Measurements from ENCODE around the gene UBA52. TPM values are rescaled to one million over a fixed set of nuclear protein-coding genes. Genes with fewer than 3 reads are reported as not detected.

Gene UBA52
- total RNA-seq, 1 experiment from 2014 or later = 1,108 TPM

DNA sequence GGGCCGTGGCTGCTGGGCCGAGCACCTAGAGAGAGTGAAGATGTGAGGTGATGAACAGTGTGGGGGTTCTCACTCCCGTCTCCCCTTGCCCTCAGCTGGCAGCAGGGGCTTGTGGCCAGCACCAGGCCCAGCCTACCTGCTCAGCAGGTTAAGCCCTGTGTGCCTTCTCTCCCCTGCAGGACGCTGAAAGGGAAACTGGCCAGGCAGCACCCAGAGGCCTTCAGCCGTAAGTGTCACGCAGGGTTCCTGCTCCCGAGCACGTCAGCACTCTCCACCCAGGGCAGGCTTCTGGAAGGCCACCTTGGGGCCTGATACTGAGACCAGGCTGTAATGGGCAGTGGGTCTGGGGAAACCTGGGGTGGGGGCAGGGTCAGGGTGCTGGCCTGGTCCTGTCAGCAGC, 4.7 kb upstream of the UBA52 start:
- TF ChIP-seq EZH2 (IDR thresholded peaks at IDR 0.05; ENCODE audit: low read length, unreplicated experiment) = no peak
- TF ChIP-seq, protein P1, sequence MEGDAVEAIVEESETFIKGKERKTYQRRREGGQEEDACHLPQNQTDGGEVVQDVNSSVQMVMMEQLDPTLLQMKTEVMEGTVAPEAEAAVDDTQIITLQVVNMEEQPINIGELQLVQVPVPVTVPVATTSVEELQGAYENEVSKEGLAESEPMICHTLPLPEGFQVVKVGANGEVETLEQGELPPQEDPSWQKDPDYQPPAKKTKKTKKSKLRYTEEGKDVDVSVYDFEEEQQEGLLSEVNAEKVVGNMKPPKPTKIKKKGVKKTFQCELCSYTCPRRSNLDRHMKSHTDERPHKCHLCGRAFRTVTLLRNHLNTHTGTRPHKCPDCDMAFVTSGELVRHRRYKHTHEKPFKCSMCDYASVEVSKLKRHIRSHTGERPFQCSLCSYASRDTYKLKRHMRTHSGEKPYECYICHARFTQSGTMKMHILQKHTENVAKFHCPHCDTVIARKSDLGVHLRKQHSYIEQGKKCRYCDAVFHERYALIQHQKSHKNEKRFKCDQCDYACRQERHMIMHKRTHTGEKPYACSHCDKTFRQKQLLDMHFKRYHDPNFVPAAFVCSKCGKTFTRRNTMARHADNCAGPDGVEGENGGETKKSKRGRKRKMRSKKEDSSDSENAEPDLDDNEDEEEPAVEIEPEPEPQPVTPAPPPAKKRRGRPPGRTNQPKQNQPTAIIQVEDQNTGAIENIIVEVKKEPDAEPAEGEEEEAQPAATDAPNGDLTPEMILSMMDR (conservative IDR thresholded peaks at IDR 0.05; ENCODE audit: low read depth, low read length) = no peak
- no peak for TF ChIP-seq EZH2phosphoT487 (IDR thresholded peaks at IDR 0.05; ENCODE audit: borderline replicate concordance, low read length)
- Histone ChIP-seq H2AFZ (ENCODE audit: low read length) (no peak overlapping the region), H3F3A (ENCODE audit: low read length, unreplicated experiment) (no peaks in the 10 kb centered on the region), H3K4me2 (ENCODE audit: low read length) (no peak overlapping the region), H3K36me3 (ENCODE audit: low read depth, low read length) (peaks cover 10% of the 10 kb centered on the region; the same call in 1 of the 2 replicates), H3K9ac (ENCODE audit: low read length) (no peak overlapping the region), H3K9me2 (replicated peaks; ENCODE audit: low read length) (no peaks in the 10 kb centered on the region), H3K79me2 (ENCODE audit: low read length) (peaks cover 3% of the 10 kb centered on the region), H3K4me1 (ENCODE audit: insufficient read depth, low read length) (0 out of 2 replicates have a peak, but pooled peaks cover 4% of the 10 kb centered on the region), H3K27ac (ENCODE audit: low read length) (no peak overlapping the region), H4K20me1 (ENCODE audit: low read length) (peaks cover 1% of the 10 kb centered on the region; the same call in 1 of the 2 replicates), H3K27me3 (ENCODE audit: low read length) (no peaks in the 10 kb centered on the region), H3K4me3 (ENCODE audit: low read length) (no peak overlapping the region), H3K9me3 (ENCODE audit: low read length) (no peaks in the 10 kb centered on the region)
- DNase-seq = no peak
- ChIA-PET CTCF (no interaction called here), POLR2A (ENCODE audit: unreplicated experiment) (no interaction called here)
- no TSS peak for BruUV-seq (replicated peaks)
- intact Hi-C loops (cut with micrococcal nuclease) = no loop called here
- ATAC-seq = no peak

DNA sequence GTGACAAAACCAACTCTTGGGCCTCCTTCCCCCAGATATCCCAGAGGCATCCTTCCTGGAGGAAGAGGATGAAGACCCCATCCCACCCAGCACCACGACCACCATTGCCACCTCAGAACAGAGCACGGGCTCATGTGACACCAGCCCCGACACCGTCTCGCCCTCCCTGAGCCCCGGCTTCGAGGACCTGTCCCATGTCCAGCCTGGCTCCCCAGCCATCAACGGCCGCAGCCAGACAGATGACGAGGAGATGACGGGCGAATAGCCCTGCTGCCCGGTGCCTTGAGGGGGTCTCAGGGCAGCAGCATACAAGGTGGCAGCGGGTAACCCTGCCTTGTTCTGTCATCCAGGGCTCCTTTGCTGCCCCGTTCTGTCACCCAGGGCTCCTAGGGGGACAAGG, 3.3 kb upstream of the UBA52 start:
- Histone ChIP-seq H3K4me3 (ENCODE audit: low read length) (no peak overlapping the region), H3K36me3 (ENCODE audit: low read depth, low read length) (peaks cover 14% of the 10 kb centered on the region), H3F3A (ENCODE audit: low read length, unreplicated experiment) (no peaks in the 10 kb centered on the region), H3K4me2 (ENCODE audit: low read length) (no peak overlapping the region), H3K27ac (ENCODE audit: low read length) (no peak overlapping the region), H3K4me1 (ENCODE audit: insufficient read depth, low read length) (peaks cover 12% of the 10 kb centered on the region), H3K9me2 (replicated peaks; ENCODE audit: low read length) (no peaks in the 10 kb centered on the region), H3K9me3 (ENCODE audit: low read length) (no peaks in the 10 kb centered on the region), H4K20me1 (ENCODE audit: low read length) (peaks cover 15% of the 10 kb centered on the region), H3K27me3 (ENCODE audit: low read length) (no peaks in the 10 kb centered on the region), H2AFZ (ENCODE audit: low read length) (no peak overlapping the region), H3K79me2 (ENCODE audit: low read length) (peaks cover 17% of the 10 kb centered on the region), H3K9ac (ENCODE audit: low read length) (no peak overlapping the region)
- no TSS peak for BruUV-seq (replicated peaks)
- TF ChIP-seq, protein P1 (conservative IDR thresholded peaks at IDR 0.05; ENCODE audit: low read depth, low read length) = no peak
- no peak for TF ChIP-seq EZH2 (IDR thresholded peaks at IDR 0.05; ENCODE audit: low read length, unreplicated experiment)
- TF ChIP-seq EZH2phosphoT487 (IDR thresholded peaks at IDR 0.05; ENCODE audit: borderline replicate concordance, low read length) = no peak
- CTCF ChIA-PET = no interaction called here
- POLR2A ChIA-PET (ENCODE audit: unreplicated experiment) = no interaction called here
- ATAC-seq (no peak), DNase-seq (no peak)
- intact Hi-C loops (cut with micrococcal nuclease) = no loop called here

DNA sequence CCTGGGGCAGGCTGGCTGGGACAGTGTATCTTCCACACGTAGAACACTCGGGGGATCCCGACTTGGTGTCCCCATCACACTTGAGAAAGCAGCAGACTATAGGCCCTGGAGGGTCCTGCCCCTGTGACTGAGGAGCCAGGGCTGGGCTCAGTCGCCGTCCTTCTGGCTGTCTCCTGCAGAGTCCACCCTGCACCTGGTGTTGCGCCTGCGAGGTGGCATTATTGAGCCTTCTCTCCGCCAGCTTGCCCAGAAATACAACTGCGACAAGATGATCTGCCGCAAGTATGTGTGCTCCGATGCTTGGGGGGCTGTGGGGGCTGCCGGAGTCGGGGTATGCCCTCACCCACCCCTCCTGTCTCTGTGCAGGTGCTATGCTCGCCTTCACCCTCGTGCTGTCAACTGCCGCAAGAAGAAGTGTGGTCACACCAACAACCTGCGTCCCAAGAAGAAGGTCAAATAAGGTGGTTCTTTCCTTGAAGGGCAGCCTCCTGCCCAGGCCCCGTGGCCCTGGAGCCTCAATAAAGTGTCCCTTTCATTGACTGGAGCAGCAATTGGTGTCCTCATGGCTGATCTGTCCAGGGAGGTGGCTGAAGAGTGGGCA, 3.1 kb downstream of the UBA52 start:
- no peak overlapping the region for H3K27ac ChIP-seq (ENCODE audit: low read length)
- intact Hi-C loops (cut with micrococcal nuclease) = loop anchor here (5.0 kb wide), 1 partner anchor 112 kb away; no protein-coding TSS in a partner anchor
- peaks cover 32% of the 10 kb centered on the region for H3K36me3 ChIP-seq (ENCODE audit: low read depth, low read length)
- ATAC-seq (no peak), DNase-seq (no peak)
- no peaks in the 10 kb centered on the region for H3F3A ChIP-seq (ENCODE audit: low read length, unreplicated experiment)
- H3K4me3 ChIP-seq (ENCODE audit: low read length) = no peak overlapping the region
- no TSS peak for BruUV-seq (replicated peaks)
- no peak overlapping the region for H3K9ac ChIP-seq (ENCODE audit: low read length)
- no peak for TF ChIP-seq EZH2phosphoT487 (IDR thresholded peaks at IDR 0.05; ENCODE audit: borderline replicate concordance, low read length)
- TF ChIP-seq, protein P1 (conservative IDR thresholded peaks at IDR 0.05; ENCODE audit: low read depth, low read length) = no peak
- TF ChIP-seq EZH2 (IDR thresholded peaks at IDR 0.05; ENCODE audit: low read length, unreplicated experiment) = no peak
- ChIA-PET POLR2A (ENCODE audit: unreplicated experiment) (no interaction called here), CTCF (no interaction called here)
- peaks cover 15% of the 10 kb centered on the region for H3K4me1 ChIP-seq (ENCODE audit: insufficient read depth, low read length)
- no peak overlapping the region for H2AFZ ChIP-seq (ENCODE audit: low read length)
- H4K20me1 ChIP-seq (ENCODE audit: low read length) = peaks cover 32% of the 10 kb centered on the region
- peaks cover 38% of the 10 kb centered on the region for H3K79me2 ChIP-seq (ENCODE audit: low read length)
- H3K9me2 ChIP-seq (replicated peaks; ENCODE audit: low read length) = no peaks in the 10 kb centered on the region
- H3K27me3 ChIP-seq (ENCODE audit: low read length) = no peaks in the 10 kb centered on the region
- no peaks in the 10 kb centered on the region for H3K9me3 ChIP-seq (ENCODE audit: low read length)
- H3K4me2 ChIP-seq (ENCODE audit: low read length) = no peak overlapping the region

All from PC-3 (cell line).